SK-N-SH (cell line): ENCODE results near the gene SLC30A5. TPM values are rescaled to one million over a fixed set of nuclear protein-coding genes. Genes with fewer than 3 reads are reported as not detected.

Experiments used
- CTCF ChIA-PET: fragments of 300-600, 350-600 bp; formaldehyde crosslinking; extraction: SDS; loops from one replicate; lab custom pipeline; 2021; lab: Yijun Ruan, JAX
- POLR2A ChIA-PET: fragments of 350-600 bp; sonication (Branson Sonifier 250); formaldehyde crosslinking; extraction: SDS; loops from one replicate; lab custom pipeline; 2020; ENCODE audit warnings: antibody characterized with exemption, inconsistent platforms; lab: Yijun Ruan, JAX
- DNase-seq: peaks from one replicate; pipeline ENCODE4 v3.0.0; 2012
- H2AFZ ChIP-seq: fragments of 200-600 bp; sonication (generic); 2 replicates; pipeline ENCODE4 v1.8.1; 2016; ENCODE audit warnings: antibody characterized with exemption, mild to moderate bottlenecking, low read depth
- H3F3A ChIP-seq: fragments of 200-600 bp; sonication (generic); replicated peaks from 2 replicates; pipeline ENCODE3; 2016; ENCODE audit warnings: antibody characterized with exemption, mild to moderate bottlenecking; ENCODE audit not compliant: insufficient read depth
- H3K27ac ChIP-seq, 2 experiments: fragments of 200-500 bp in 1 of 2; fragments of 200-600 bp in 1 of 2; sonication (Bioruptor generic) in 1 of 2; sonication (generic), shearing (Covaris generic) in 1 of 2; 2 replicates each; pipeline versions ENCODE4 v1.5.1 to v1.6.1; 2014 to 2016; ENCODE audit warnings: low read depth in 2 of 2, inconsistent platforms in 1 of 2, low read length in 1 of 2, mild to moderate bottlenecking in 1 of 2, mixed read lengths in 1 of 2
- H3K27me3 ChIP-seq: fragments of 200-600 bp; sonication (generic), shearing (Covaris generic); 2 replicates; pipeline ENCODE4 v1.6.1; 2016; ENCODE audit warnings: mixed run types; ENCODE audit not compliant: insufficient read depth
- H3K36me3 ChIP-seq, 2 experiments: fragments of 200-500 bp in 1 of 2; fragments of 200-600 bp in 1 of 2; sonication (Bioruptor generic) in 1 of 2; sonication (generic) in 1 of 2; replicated peaks in 1 of 2; 2 replicates each; pipeline versions ENCODE3 to v1.5.1; 2014 to 2016; ENCODE audit warnings: low read length in 1 of 2, mild to moderate bottlenecking in 1 of 2; ENCODE audit not compliant: insufficient read depth in 2 of 2, control insufficient read depth in 1 of 2
- H3K4me1 ChIP-seq, 2 experiments: fragments of 200-500 bp in 1 of 2; fragments of 200-600 bp in 1 of 2; sonication (Bioruptor generic) in 1 of 2; sonication (generic), shearing (Covaris generic) in 1 of 2; 2 replicates each; pipeline versions ENCODE4 v1.5.1 to v1.6.1; 2014 to 2016; ENCODE audit warnings: low read depth in 1 of 2, low read length in 1 of 2, mixed run types in 1 of 2; ENCODE audit not compliant: insufficient read depth in 2 of 2, control insufficient read depth in 1 of 2
- H3K4me2 ChIP-seq: fragments of 200-600 bp; sonication (generic), shearing (Covaris generic); 2 replicates; pipeline ENCODE4 v1.6.1; 2017; ENCODE audit warnings: mixed run types
- H3K4me3 ChIP-seq, 2 experiments: fragments of 200-500 bp in 1 of 2; fragments of 200-600 bp in 1 of 2; sonication (Bioruptor generic) in 1 of 2; sonication (generic), shearing (Covaris generic) in 1 of 2; 2 replicates each; pipeline versions ENCODE4 v1.5.1 to v1.8.1; 2014 to 2016; ENCODE audit warnings: low read depth in 2 of 2, inconsistent platforms in 1 of 2, low read length in 1 of 2, mild to moderate bottlenecking in 1 of 2, mixed read lengths in 1 of 2, moderate library complexity in 1 of 2
- H3K79me2 ChIP-seq: fragments of 200-600 bp; sonication (generic); 2 replicates; pipeline ENCODE4 v1.8.1; 2017; ENCODE audit warnings: mild to moderate bottlenecking; ENCODE audit not compliant: insufficient read depth
- H3K9ac ChIP-seq: fragments of 200-600 bp; sonication (generic); 2 replicates; pipeline ENCODE4 v1.6.1; 2017; ENCODE audit warnings: mixed run types
- H3K9me2 ChIP-seq: fragments of 200-600 bp; sonication (generic); 2 replicates; pipeline ENCODE4 v1.6.1; 2017; ENCODE audit warnings: mixed run types
- H3K9me3 ChIP-seq: fragments of 200-600 bp; sonication (generic); 2 replicates; pipeline ENCODE4 v1.6.1; 2017; ENCODE audit warnings: mixed run types, mild to moderate bottlenecking, moderate library complexity
- H4K20me1 ChIP-seq: fragments of 200-600 bp; sonication (generic); 2 replicates; pipeline ENCODE4 v1.6.1; 2017; ENCODE audit warnings: mild to moderate bottlenecking, mixed run types; ENCODE audit not compliant: insufficient read depth
- ELF1 ChIP-seq: IDR thresholded peaks from 2 replicates; pipeline ENCODE4 v1.4.0; 2012
- EP300 ChIP-seq, 2 experiments: IDR thresholded peaks; 2 replicates each; pipeline versions ENCODE4 v1.4.0 to v1.6.1; 2012; ENCODE audit warnings: borderline replicate concordance in 1 of 2, low read depth in 1 of 2, low read length in 1 of 2
- FOXJ3 ChIP-seq: sonication (generic); formaldehyde crosslinking; IDR thresholded peaks from 2 replicates; pipeline ENCODE4 v1.5.1; 2020; ENCODE audit warnings: mild to moderate bottlenecking, missing genetic modification reagents
- FOXM1 ChIP-seq: IDR thresholded peaks from 2 replicates; pipeline ENCODE4 v1.4.0; 2012; ENCODE audit warnings: low read depth, mild to moderate bottlenecking
- GATA2 ChIP-seq: sonication (generic); formaldehyde crosslinking; IDR thresholded peaks from 2 replicates; pipeline ENCODE4 v1.5.0; 2020; ENCODE audit warnings: mild to moderate bottlenecking, missing genetic modification reagents
- IRF3 ChIP-seq: fragments of 150-350 bp; IDR thresholded peaks from 2 replicates; pipeline ENCODE4 v1.6.1; 2016; ENCODE audit warnings: mild to moderate bottlenecking, low read depth, low read length
- JUND ChIP-seq: IDR thresholded peaks from 2 replicates; pipeline ENCODE4 v1.4.0; 2012
- MAX ChIP-seq: IDR thresholded peaks from 2 replicates; pipeline ENCODE4 v1.4.0; 2012; ENCODE audit warnings: low read depth
- MXI1 ChIP-seq: IDR thresholded peaks from 2 replicates; pipeline ENCODE4 v1.6.1; 2012; ENCODE audit warnings: mild to moderate bottlenecking, low read depth, low read length, improper control_type of control experiment
- NRF1 ChIP-seq: IDR thresholded peaks from 2 replicates; pipeline ENCODE4 v1.6.1; 2012; ENCODE audit warnings: low read depth, mild to moderate bottlenecking, low read length
- POLR2AphosphoS5 ChIP-seq: IDR thresholded peaks from 2 replicates; pipeline ENCODE4 v1.6.1; 2012; ENCODE audit warnings: low read depth, low read length
- RAD21 ChIP-seq: IDR thresholded peaks from 2 replicates; pipeline ENCODE4 v1.6.1; 2012; ENCODE audit warnings: mild to moderate bottlenecking, low read length
- RCOR1 ChIP-seq: fragments of 150-350 bp; IDR thresholded peaks from 2 replicates; pipeline ENCODE4 v1.6.1; 2017; ENCODE audit warnings: antibody characterized with exemption, low read length
- RFX5 ChIP-seq: IDR thresholded peaks from 2 replicates; pipeline ENCODE4 v1.6.1; 2012; ENCODE audit warnings: mild to moderate bottlenecking, improper control_type of control experiment, low read length
- RXRA ChIP-seq: IDR thresholded peaks from 2 replicates; pipeline ENCODE4 v1.4.0; 2012; ENCODE audit warnings: low read depth, mild to moderate bottlenecking, borderline replicate concordance
- SIN3A ChIP-seq: IDR thresholded peaks from 2 replicates; pipeline ENCODE4 v1.6.1; 2012; ENCODE audit warnings: low read depth, mild to moderate bottlenecking, low read length, moderate library complexity, borderline replicate concordance
- SMC3 ChIP-seq: IDR thresholded peaks from 2 replicates; pipeline ENCODE4 v1.6.1; 2012; ENCODE audit warnings: low read depth, low read length, improper control_type of control experiment
- USF1 ChIP-seq: IDR thresholded peaks from 2 replicates; pipeline ENCODE4 v1.4.0; 2012; ENCODE audit warnings: low read depth, borderline replicate concordance
- YY1 ChIP-seq: IDR thresholded peaks from 2 replicates; pipeline ENCODE4 v1.4.0; 2012; ENCODE audit warnings: low read depth, mild to moderate bottlenecking
- ZBTB33 ChIP-seq: IDR thresholded peaks from 2 replicates; pipeline ENCODE4 v1.4.0; 2012; ENCODE audit warnings: low read depth, borderline replicate concordance
- WGBS: methylation state at CpG from one replicate; pipeline ENCODE4 v1.1.6; 2017; ENCODE audit warnings: low lambda C conversion rate; 5-methylcytosine and 5-hydroxymethylcytosine counted together
- polyA plus RNA-seq, 3 experiments: library from polyadenylated mRNA; depleted of rRNA; stranded (reverse); fragments of >200 nt; gene quantifications; 2 replicates each; pipeline ENCODE4 v1.2.3, GENCODE V29; 2012

SLC30A5 gene
- polyA plus RNA-seq, 1 of the 3 experiments (the other 2 are of a cell fraction) = 28.5 TPM

- Histone ChIP-seq H3K4me1 (no peaks in the 10 kb centered on the region), H3K4me2 (no peak overlapping the region), H3F3A (no peaks in the 10 kb centered on the region), H3K27me3 (no peaks in the 10 kb centered on the region), H3K9ac (no peak overlapping the region), H2AFZ (no peak overlapping the region), H4K20me1 (no peaks in the 10 kb centered on the region), H3K9me2 (no peaks in the 10 kb centered on the region), H3K36me3 (no peaks in the 10 kb centered on the region), H3K27ac (no peak overlapping the region), H3K4me3 (no peak overlapping the region), H3K9me3 (no peaks in the 10 kb centered on the region), H3K79me2 (no peaks in the 10 kb centered on the region)
- TF ChIP-seq GATA2 (no peak), EP300 (IDR thresholded peaks at IDR 0.05; ENCODE audit: borderline replicate concordance in 1 of 2, low read depth in 1 of 2, low read length in 1 of 2) (no peak), JUND (no peak)
- POLR2A ChIA-PET = no interaction called here
- DNase-seq = no peak
- CTCF ChIA-PET = no interaction called here
- WGBS = 96% methylated on average over 11 of the region's 11 CpGs
Measured at GRCh38 chr5:69156456-69156855, 62.6 kb downstream of the SLC30A5 start.

GRCh38 chr5:69158039-69158438 lies 64.2 kb downstream of the SLC30A5 start:
- POLR2A ChIA-PET = no interaction called here
- Histone ChIP-seq H3K27me3 (no peaks in the 10 kb centered on the region), H3K36me3 (no peaks in the 10 kb centered on the region), H3K9me2 (no peaks in the 10 kb centered on the region), H2AFZ (no peak overlapping the region), H3K27ac (no peak overlapping the region), H3K79me2 (no peaks in the 10 kb centered on the region)
- no peak for TF ChIP-seq FOXM1
- TF ChIP-seq MXI1 = no peak
- no peak for TF ChIP-seq FOXJ3 (CRISPR knock-in tag)
- TF ChIP-seq MAX = no peak
- TF ChIP-seq RAD21 = no peak
- no peak for TF ChIP-seq YY1
- TF ChIP-seq RXRA = no peak
- TF ChIP-seq GATA2 = no peak
- TF ChIP-seq ZBTB33 = no peak
- no peak for TF ChIP-seq ELF1
- no peak for TF ChIP-seq SIN3A
- no peak for TF ChIP-seq USF1
- TF ChIP-seq RCOR1 = no peak
- no peak for TF ChIP-seq RFX5
- TF ChIP-seq EP300 (IDR thresholded peaks at IDR 0.05; ENCODE audit: borderline replicate concordance in 1 of 2, low read depth in 1 of 2, low read length in 1 of 2) = no peak
- TF ChIP-seq IRF3 = no peak
- no peak for TF ChIP-seq POLR2AphosphoS5
- TF ChIP-seq NRF1 = no peak
- TF ChIP-seq JUND = no peak
- no peak for TF ChIP-seq SMC3
- TF ChIP-seq, all 33 proteins: peak for 0
- Histone ChIP-seq H3F3A (no peaks in the 10 kb centered on the region), H3K4me2 (no peak overlapping the region), H3K4me3 (no peak overlapping the region), H3K9me3 (no peaks in the 10 kb centered on the region), H3K9ac (no peak overlapping the region), H3K4me1 (no peaks in the 10 kb centered on the region), H4K20me1 (no peaks in the 10 kb centered on the region)
- CTCF ChIA-PET = no interaction called here
- WGBS = 94% methylated on average over 3 of the region's 3 CpGs
- DNase-seq = no peak
